ENCODE measurements around the gene MLLT10.

- TF ChIP-seq SREBF1 (IDR thresholded peaks at IDR 0.05; ENCODE audit: borderline replicate concordance, low read depth, low read length), result no peak
- TF ChIP-seq KAT7 (CRISPR knock-in tag; IDR thresholded peaks at IDR 0.05; ENCODE audit: borderline replicate concordance), result no peak
- no peak for TF ChIP-seq MAFK (IDR thresholded peaks at IDR 0.05; ENCODE audit: low read length)
- no peak for TF ChIP-seq EGR1 (conservative IDR thresholded peaks at IDR 0.05)
- TF ChIP-seq, protein P1, sequence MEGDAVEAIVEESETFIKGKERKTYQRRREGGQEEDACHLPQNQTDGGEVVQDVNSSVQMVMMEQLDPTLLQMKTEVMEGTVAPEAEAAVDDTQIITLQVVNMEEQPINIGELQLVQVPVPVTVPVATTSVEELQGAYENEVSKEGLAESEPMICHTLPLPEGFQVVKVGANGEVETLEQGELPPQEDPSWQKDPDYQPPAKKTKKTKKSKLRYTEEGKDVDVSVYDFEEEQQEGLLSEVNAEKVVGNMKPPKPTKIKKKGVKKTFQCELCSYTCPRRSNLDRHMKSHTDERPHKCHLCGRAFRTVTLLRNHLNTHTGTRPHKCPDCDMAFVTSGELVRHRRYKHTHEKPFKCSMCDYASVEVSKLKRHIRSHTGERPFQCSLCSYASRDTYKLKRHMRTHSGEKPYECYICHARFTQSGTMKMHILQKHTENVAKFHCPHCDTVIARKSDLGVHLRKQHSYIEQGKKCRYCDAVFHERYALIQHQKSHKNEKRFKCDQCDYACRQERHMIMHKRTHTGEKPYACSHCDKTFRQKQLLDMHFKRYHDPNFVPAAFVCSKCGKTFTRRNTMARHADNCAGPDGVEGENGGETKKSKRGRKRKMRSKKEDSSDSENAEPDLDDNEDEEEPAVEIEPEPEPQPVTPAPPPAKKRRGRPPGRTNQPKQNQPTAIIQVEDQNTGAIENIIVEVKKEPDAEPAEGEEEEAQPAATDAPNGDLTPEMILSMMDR (IDR thresholded peaks at IDR 0.05 in 2 of 3, conservative IDR thresholded peaks at IDR 0.05 in 1 of 3; ENCODE audit: insufficient read depth in 2 of 3, low read depth in 1 of 3, low read length in 3 of 3), result no peak
- no peak for TF ChIP-seq ZBTB8A (IDR thresholded peaks at IDR 0.05; ENCODE audit: partially characterized antibody)
- TF ChIP-seq POLR2A (conservative IDR thresholded peaks at IDR 0.05), result no peak
These were observed 136.4 kb downstream of the MLLT10 start for GRCh38 chr10:21670391-21670790.
